ENCODE measurements around the gene PSMB2.
"Not testable (repeated sequence)": the region's sequence is repeated elsewhere in the genome, so short reads cannot be mapped to it uniquely, and the experiment has no call there.

Gene PSMB2

GRCh38 chr1:35595684-35596083 lies 45.6 kb downstream of the PSMB2 start:
- no peak for DNase-seq (ENCODE audit: extremely low read depth in 1 of 2, low read depth in 1 of 2)

GRCh38 chr1:35594005-35594760 lies 47.1 kb downstream of the PSMB2 start:
- DNase-seq (ENCODE audit: extremely low read depth in 1 of 2, low read depth in 1 of 2): no peak

- no peak for DNase-seq (ENCODE audit: extremely low read depth in 1 of 2, low read depth in 1 of 2)
Observed at GRCh38 chr1:35592991-35593769, 48.1 kb downstream of the PSMB2 start.

GRCh38 chr1:35591211-35591610 lies 50.1 kb downstream of the PSMB2 start:
- DNase-seq (ENCODE audit: extremely low read depth in 1 of 2, low read depth in 1 of 2): no peak

GRCh38 chr1:35590476-35591040 lies 50.8 kb downstream of the PSMB2 start:
- no peak for DNase-seq (ENCODE audit: extremely low read depth in 1 of 2, low read depth in 1 of 2)

- no peak for DNase-seq (ENCODE audit: extremely low read depth in 1 of 2, low read depth in 1 of 2)
Observed at GRCh38 chr1:35589516-35590427, 51.6 kb downstream of the PSMB2 start.

GRCh38 chr1:35588197-35588910 lies 53.0 kb downstream of the PSMB2 start:
- DNase-seq (ENCODE audit: extremely low read depth in 1 of 2, low read depth in 1 of 2): no peak

- DNase-seq (ENCODE audit: extremely low read depth in 1 of 2, low read depth in 1 of 2): no peak
Observed at GRCh38 chr1:35587736-35588135, 53.6 kb downstream of the PSMB2 start.

GRCh38 chr1:35586808-35587207 lies 54.5 kb downstream of the PSMB2 start:
- DNase-seq (ENCODE audit: extremely low read depth in 1 of 2, low read depth in 1 of 2): no peak

- DNase-seq (ENCODE audit: extremely low read depth in 1 of 2, low read depth in 1 of 2): not testable (repeated sequence)
Observed at GRCh38 chr1:35585805-35586204, 55.5 kb downstream of the PSMB2 start.

- no peak for DNase-seq (ENCODE audit: extremely low read depth in 1 of 2, low read depth in 1 of 2)
Observed at GRCh38 chr1:35585281-35585680, 56.0 kb downstream of the PSMB2 start.

- DNase-seq (ENCODE audit: extremely low read depth in 1 of 2, low read depth in 1 of 2): not testable (repeated sequence)
Observed at GRCh38 chr1:35581621-35582020, 59.7 kb downstream of the PSMB2 start.

- no peak for DNase-seq (ENCODE audit: extremely low read depth in 1 of 2, low read depth in 1 of 2)
Observed at GRCh38 chr1:35580949-35581388, 60.4 kb downstream of the PSMB2 start.

- DNase-seq (ENCODE audit: extremely low read depth in 1 of 2, low read depth in 1 of 2): peak; percentile 44 to 47
Observed at GRCh38 chr1:35577071-35577998, 64.0 kb downstream of the PSMB2 start.

GRCh38 chr1:35576766-35577070 lies 64.6 kb downstream of the PSMB2 start:
- DNase-seq (ENCODE audit: extremely low read depth in 1 of 2, low read depth in 1 of 2): not testable (repeated sequence)

- no peak for DNase-seq (ENCODE audit: extremely low read depth in 1 of 2, low read depth in 1 of 2)
Observed at GRCh38 chr1:35576061-35576765, 65.1 kb downstream of the PSMB2 start.

GRCh38 chr1:35575416-35575958 lies 65.8 kb downstream of the PSMB2 start:
- no peak for DNase-seq (ENCODE audit: extremely low read depth in 1 of 2, low read depth in 1 of 2)

- DNase-seq (ENCODE audit: extremely low read depth in 1 of 2, low read depth in 1 of 2): no peak
Observed at GRCh38 chr1:35574655-35575415, 66.5 kb downstream of the PSMB2 start.
